ENCODE data around the gene GTPBP4. TPM values are rescaled to one million over a fixed set of nuclear protein-coding genes. Genes with fewer than 3 reads are reported as not detected.

GTPBP4 gene
- total RNA-seq, 3 donors from 2014 or later = 19.2 to 27.8 (median 26.6) TPM

DNA sequence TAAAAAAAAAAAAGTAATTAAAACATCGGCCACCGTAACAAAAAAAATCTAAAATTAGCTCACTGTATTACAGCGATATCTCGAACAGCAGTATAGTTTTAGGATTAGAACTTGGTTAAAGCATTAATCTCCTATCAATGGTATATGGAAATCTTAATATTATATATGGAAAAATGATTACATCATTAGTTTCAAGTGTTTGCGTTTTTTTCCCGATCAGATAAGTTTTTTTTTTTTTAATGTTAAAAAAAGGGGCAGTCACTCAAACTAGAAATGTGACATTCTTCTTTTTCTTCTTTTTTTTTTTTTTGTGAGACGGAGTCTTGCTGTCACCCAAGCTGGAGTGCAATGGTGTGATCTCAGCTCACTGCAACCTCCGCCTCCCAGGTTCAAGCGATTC lies 53.3 kb downstream of the GTPBP4 start:
- DNase-seq = no peak
- intact Hi-C loops (cut with DNase I, micrococcal nuclease) = no loop called here

DNA sequence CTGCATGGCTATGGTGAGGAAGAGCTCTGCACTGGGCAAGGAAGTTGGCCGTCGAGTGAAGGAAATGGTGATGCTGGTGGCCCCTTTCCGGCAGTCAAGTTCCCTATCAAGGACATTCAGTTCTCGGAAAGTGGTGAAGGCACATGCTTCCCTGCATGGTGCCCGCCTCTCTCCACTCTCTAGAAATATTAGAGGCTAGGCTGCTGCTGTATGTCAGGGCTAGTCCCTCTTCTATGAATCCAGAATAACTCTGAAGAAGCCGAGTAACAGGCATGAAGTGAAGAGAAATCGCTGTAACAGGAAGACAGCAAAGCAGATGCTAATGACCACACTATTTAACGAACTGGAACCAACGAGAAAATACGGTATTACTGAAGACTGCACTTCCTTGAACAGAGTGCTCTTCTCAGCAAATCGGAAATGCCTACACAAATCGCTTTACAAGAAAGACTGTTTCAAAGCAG lies 55.3 kb downstream of the GTPBP4 start:
- TF ChIP-seq, protein P1, sequence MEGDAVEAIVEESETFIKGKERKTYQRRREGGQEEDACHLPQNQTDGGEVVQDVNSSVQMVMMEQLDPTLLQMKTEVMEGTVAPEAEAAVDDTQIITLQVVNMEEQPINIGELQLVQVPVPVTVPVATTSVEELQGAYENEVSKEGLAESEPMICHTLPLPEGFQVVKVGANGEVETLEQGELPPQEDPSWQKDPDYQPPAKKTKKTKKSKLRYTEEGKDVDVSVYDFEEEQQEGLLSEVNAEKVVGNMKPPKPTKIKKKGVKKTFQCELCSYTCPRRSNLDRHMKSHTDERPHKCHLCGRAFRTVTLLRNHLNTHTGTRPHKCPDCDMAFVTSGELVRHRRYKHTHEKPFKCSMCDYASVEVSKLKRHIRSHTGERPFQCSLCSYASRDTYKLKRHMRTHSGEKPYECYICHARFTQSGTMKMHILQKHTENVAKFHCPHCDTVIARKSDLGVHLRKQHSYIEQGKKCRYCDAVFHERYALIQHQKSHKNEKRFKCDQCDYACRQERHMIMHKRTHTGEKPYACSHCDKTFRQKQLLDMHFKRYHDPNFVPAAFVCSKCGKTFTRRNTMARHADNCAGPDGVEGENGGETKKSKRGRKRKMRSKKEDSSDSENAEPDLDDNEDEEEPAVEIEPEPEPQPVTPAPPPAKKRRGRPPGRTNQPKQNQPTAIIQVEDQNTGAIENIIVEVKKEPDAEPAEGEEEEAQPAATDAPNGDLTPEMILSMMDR (IDR thresholded peaks at IDR 0.05) = no peak
- no peaks in the 10 kb centered on the region for H3K36me3 ChIP-seq (ENCODE audit: low read depth)
- H3K9me3 ChIP-seq = no peaks in the 10 kb centered on the region
- peak; percentile 61 for ATAC-seq
- peak in 2 of 3 donors; percentile 24 to 60 for DNase-seq
- H3K4me3 ChIP-seq = no peak overlapping the region
- intact Hi-C loops (cut with DNase I, micrococcal nuclease) = no loop called here
- H3K4me1 ChIP-seq (ENCODE audit: low read depth) = peaks cover 5% of the 10 kb centered on the region

More for the DNA sequence above, 53.3 kb downstream of the GTPBP4 start:
- Histone ChIP-seq H3K4me1 (ENCODE audit: low read depth) (no peaks in the 10 kb centered on the region), H3K4me3 (no peak overlapping the region), H3K9me3 (no peaks in the 10 kb centered on the region), H3K36me3 (ENCODE audit: low read depth) (no peaks in the 10 kb centered on the region)
- ATAC-seq = no peak
- TF ChIP-seq, protein P1 (IDR thresholded peaks at IDR 0.05) = no peak

DNA sequence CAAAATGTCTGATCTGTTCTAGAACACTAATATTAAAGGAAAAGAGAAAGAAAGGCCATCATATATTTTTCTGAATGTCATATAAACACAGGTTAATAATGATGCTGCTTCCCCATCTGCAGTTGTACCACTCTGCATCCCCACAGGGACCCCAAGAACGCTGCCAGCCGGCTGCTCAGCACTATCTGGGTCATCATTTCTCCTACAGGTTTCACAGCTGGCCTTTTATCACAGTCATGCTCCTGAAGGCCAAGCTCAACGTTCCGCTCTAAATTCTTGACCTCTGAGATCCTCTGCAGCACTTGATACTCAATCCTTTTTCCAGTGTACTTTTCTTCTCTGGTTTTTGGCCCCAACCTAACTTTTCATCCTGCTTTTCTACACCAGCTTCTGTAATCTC lies 55.9 kb downstream of the GTPBP4 start:
- no peak overlapping the region for H3K4me3 ChIP-seq
- peaks cover 5% of the 10 kb centered on the region for H3K4me1 ChIP-seq (ENCODE audit: low read depth)
- no peak for ATAC-seq
- DNase-seq = no peak
- no peaks in the 10 kb centered on the region for H3K9me3 ChIP-seq
- H3K36me3 ChIP-seq (ENCODE audit: low read depth) = no peaks in the 10 kb centered on the region
- TF ChIP-seq, protein P1 (IDR thresholded peaks at IDR 0.05) = no peak
- intact Hi-C loops (cut with DNase I, micrococcal nuclease) = no loop called here

DNA sequence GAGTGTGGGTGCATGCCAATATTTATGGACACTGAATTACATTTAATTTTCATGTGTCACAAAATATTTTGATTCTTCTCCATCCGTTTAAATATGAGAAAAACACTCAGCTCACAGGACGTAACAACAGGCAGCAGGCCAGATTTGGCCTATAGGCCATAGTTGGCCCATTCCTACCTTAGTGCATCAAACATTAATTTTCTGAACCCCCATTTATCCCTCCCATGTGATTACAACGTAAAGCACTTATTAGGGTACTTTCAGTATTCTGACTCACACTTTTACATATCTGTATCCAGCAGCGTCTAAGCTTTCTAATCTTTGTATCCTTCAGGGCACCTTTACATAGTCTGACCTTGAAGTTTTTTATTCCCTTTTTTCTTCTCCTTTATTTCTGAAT lies 56.7 kb downstream of the GTPBP4 start:
- intact Hi-C loops (cut with DNase I, micrococcal nuclease) = no loop called here
- Histone ChIP-seq H3K9me3 (no peaks in the 10 kb centered on the region), H3K4me3 (no peak overlapping the region), H3K4me1 (ENCODE audit: low read depth) (peaks cover 8% of the 10 kb centered on the region), H3K36me3 (ENCODE audit: low read depth) (no peaks in the 10 kb centered on the region)
- DNase-seq (no peak), ATAC-seq (no peak)
- TF ChIP-seq, protein P1 (IDR thresholded peaks at IDR 0.05) = no peak

DNA sequence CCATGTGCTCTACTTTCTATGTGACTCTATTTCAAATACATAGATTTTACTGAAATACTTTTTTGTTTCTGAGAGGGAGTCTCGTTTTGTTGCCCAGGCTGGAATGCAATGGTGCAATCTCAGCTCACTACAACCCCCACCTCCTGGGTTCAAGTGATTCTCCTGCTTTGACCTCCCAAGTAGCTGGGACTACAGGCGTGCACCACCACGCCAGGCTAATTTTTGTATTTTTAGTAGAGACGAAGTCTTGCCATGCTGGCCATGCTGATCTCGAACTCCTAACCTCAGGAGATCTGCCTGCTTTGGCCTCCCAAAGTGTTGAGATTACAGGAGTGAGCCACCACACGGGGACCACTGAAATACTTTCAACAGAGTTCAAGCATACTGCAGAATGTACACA lies 57.2 kb downstream of the GTPBP4 start:
- TF ChIP-seq, protein P1 (IDR thresholded peaks at IDR 0.05) = no peak
- no peak for ATAC-seq
- H3K9me3 ChIP-seq = no peaks in the 10 kb centered on the region
- intact Hi-C loops (cut with DNase I, micrococcal nuclease) = no loop called here
- no peak overlapping the region for H3K4me3 ChIP-seq
- no peaks in the 10 kb centered on the region for H3K36me3 ChIP-seq (ENCODE audit: low read depth)
- DNase-seq = no peak
- peaks cover 12% of the 10 kb centered on the region for H3K4me1 ChIP-seq (ENCODE audit: low read depth)

DNA sequence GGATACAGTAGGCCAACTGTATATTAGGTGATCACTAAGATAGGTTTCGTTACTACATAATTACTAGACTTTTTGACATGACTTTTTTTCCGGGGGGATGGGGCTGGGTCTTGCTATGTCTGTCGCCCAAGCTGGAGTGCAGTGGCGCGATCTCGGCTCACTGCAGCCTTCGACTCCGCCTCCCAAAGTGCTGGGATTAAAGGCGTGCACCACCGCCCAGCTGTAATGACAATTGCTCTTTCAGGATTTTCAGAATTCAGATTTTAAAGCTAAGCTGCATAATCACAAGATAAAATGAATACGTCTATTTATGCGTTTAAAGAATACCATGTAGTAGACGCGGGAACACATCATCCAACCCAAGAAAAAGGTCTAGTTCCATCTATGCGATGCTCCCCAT lies 59.7 kb downstream of the GTPBP4 start:
- H3K4me3 ChIP-seq = peak overlapping the region; percentile 56
- TF ChIP-seq, protein P1 (IDR thresholded peaks at IDR 0.05) = no peak
- intact Hi-C loops (cut with DNase I, micrococcal nuclease) = no loop called here
- no peaks in the 10 kb centered on the region for H3K9me3 ChIP-seq
- ATAC-seq (no peak), DNase-seq (peak in 2 of 3 donors; percentile 51 to 55)
- peaks cover 19% of the 10 kb centered on the region for H3K4me1 ChIP-seq (ENCODE audit: low read depth)
- H3K36me3 ChIP-seq (ENCODE audit: low read depth) = no peaks in the 10 kb centered on the region

Measured in mucosa of descending colon (tissue), 3 donors.